Erythroblast (primary cell): ENCODE data around the gene KRTAP4-16.
"Not testable (repeated sequence)": the region's sequence is repeated elsewhere in the genome, so short reads cannot be mapped to it uniquely, and the experiment has no call there.

ENCODE experiments used
- DNase-seq, 2 experiments: peaks; one replicate each; lab custom pipeline; 2025; lab: John Stamatoyannopoulos, UW
- GATA1 ChIP-seq: IDR thresholded peaks from 2 replicates; pipeline ENCODE4 v1.6.1; 2011; ENCODE audit warnings: low read depth, mild to moderate bottlenecking, control low read depth, low read length, moderate library complexity
- POLR2A ChIP-seq: IDR thresholded peaks from 2 replicates; pipeline ENCODE4 v1.6.1; 2011; ENCODE audit warnings: mild to moderate bottlenecking, low read length

KRTAP4-16 gene

DNA sequence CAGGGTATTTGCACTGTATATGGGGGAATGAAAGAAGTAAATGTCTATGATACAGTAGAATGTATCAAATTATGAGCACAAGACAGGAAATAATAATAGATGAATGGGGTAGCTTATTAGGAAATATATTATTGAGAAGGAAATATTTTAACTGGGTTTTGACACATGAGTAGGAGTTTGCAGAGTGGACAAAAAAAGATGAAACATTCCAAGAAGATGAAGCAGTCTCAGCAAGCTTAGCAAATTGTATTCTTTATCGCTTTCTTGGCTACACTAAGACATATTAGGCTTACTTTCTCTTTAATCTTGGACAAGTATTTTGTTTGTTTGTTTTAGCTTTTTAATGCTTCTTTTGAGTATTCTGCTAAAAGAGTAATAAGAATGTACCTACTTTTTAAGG is 1.9 kb upstream of the KRTAP4-16 start:
- TF ChIP-seq POLR2A (no peak), GATA1 (no peak)
- no peak for DNase-seq

DNA sequence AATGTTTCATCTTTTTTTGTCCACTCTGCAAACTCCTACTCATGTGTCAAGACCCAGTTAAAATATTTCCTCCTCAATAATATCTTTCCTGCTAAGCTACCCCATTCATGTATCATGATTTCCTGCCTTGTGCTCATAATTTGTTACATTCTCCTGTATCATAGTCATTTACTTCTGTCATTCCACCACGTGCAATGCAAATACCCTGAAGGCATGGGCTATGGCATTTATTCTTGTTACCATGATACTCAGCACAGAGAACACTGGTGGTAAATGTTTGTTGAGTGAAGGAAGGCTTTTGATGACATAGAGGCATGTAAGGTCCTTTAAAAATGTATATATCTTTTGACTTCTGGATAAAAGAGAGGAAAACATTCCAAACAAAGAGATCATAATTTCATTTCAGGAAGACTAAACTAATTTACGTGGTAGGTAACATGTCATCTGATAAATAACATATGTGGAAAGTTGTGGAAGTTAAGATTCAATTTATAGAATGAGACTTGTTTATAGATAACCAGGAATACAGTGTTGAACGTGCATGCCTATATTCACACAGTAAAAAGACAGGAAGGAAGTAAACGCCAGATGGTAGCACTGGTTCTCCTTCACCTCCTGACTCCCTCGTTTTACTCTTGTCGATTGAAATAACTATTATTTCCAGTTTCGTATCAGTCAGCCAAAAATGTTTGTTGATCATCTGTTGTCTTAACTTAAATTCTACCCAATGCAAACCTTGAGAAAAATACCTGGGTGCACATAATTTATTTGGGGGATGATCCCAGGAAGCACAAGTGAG is 2.1 kb downstream of the KRTAP4-16 start:
- DNase-seq, result not testable (repeated sequence)

DNA sequence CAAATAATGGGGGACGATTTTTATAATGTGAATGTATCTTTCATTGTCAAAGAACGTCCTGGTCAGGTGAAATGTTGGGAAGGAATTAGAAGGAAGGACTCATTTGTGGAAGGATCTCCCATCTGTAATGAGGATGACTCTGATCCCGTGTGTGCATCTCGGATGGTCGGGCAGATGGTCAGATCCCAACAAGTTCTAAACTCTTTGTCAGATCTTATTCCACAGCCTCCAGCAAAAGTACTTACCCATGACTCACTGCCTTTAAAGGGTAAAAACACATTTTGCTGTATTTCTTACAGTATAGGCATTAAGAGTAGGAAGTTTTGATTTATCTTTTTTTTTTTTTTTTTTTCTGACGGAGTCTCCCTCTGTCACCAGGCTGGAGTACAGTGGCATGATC is 3.5 kb downstream of the KRTAP4-16 start:
- TF ChIP-seq POLR2A (no peak), GATA1 (no peak)
- DNase-seq, result no peak

DNA sequence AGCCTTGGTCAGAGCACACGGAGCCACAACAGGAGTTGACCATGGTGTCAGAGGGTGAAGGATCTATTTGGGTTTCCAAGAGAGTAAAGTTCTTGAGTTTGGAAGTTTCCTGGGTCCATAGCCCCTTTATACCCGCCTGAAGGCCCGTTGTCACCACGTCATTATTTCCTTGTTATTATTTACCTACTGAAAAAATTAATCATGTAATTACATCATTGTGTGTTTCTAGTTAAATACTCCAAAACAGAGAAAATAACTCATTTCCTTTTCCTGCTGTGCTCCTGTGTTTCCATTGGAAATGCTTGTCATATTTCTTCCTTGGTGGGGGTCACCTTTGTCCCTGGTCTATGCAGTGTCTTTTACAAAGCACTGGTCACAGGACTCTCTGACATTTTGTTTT is 4.0 kb downstream of the KRTAP4-16 start, which contains the start of gene KRTAP4-8:
KRTAP4-8 (minus strand) TSS at position 101 of the 400 bp plus-strand sequence; CDS start at position 43, 58 bp downstream.
- TF ChIP-seq POLR2A, result no peak
- TF ChIP-seq GATA1, result no peak
- no peak for DNase-seq

DNA sequence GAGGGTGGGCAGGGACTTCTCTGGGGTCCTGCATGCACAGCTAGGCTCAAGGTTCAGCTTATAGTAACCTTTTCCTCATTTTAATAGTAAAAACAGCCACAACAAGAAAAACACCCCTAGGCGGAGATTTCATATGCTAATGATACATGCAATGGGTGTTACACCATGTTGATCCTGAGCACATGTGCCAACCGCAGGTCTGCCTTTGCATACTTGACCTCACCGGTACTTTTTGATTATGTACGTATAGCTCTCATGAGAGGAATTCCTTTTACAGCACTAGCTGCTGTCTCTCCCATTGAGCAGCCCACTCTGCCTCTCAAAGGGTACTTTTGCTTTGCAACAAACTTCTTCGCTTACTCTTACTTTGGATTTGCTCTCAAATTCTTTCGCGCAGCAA is 6.0 kb downstream of the KRTAP4-16 start:
- TF ChIP-seq POLR2A (no peak), GATA1 (no peak)
- DNase-seq, result no peak

DNA sequence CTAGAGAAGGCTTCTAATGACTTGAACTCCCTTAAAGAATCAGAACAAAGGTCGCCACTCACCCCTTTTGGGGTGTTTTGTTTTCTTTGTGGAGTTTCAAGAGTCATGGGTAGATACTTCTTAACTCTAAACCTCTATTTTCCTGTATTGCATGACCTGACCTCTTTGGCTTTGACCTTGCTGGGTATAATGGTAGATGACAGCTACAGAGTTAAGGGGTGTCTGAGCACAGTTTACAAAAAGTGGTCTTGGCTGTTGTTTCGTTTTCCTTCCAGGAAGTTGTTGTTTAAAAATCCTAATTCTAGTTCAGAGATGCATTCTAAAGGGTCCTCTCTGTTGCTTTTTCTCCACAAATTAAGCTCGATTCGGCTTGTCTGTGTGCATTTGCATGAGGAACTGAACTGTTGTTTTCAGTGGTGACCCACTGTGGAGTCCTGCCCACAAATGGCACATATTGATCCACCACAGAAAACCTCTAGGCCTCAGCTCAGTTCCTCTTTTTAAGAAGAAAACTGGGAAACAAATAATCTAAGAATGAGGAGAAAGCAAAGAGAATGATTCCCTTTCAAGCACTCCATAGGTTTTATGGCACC is 13.2 kb downstream of the KRTAP4-16 start:
- not testable (repeated sequence) for DNase-seq

DNA sequence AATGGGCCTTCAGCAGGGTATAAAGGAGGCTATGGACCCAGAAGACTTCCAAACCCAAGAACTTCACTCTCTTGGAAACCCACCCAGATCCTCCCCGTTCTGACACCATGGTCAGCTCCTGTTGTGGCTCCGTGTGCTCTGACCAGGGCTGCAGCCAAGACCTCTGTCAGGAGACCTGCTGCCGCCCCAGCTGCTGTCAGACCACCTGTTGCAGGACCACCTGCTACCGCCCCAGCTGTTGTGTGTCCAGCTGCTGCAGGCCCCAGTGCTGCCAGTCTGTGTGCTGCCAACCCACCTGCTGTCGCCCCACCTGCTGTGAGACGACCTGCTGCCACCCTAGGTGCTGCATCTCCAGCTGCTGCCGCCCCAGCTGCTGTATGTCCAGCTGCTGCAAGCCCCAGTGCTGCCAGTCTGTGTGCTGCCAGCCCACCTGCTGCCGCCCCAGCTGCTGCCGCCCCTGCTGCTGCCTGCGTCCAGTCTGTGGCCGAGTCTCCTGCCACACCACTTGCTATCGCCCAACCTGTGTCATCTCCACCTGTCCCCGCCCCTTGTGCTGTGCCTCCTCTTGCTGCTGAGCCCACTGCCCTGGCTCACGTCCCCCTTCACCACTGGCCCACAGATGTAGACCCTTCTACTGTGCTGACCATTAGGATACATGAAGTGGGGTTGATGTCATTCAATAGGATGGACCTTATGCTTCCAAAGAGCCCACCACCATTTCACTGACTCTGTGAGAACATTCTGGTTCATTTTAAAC is 17.7 kb downstream of the KRTAP4-16 start, which contains the start of gene KRTAP4-7:
KRTAP4-7 (plus strand) TSS at position 51 of the 757 bp plus-strand sequence; CDS start at position 108, 57 bp downstream.
- DNase-seq, result not testable (repeated sequence)

DNA sequence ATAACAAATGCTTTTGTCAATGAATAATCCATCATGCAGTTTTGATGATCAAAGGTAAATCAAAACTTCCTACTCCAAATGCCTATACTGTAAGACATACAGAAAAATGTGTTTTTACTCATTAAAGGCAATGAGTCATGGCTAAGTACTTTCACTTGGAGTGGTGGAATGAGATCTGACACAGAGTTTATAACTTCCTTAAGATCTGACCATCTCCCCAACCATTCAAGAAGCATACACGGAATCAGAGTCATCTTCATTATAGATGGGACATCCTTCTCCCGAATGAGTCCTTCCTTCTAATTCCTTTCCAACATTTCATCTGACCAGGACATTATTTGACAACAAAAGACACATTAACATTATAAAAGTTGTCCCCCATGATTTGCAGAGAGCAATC is 18.6 kb downstream of the KRTAP4-16 start:
- not testable (repeated sequence) for DNase-seq

DNA sequence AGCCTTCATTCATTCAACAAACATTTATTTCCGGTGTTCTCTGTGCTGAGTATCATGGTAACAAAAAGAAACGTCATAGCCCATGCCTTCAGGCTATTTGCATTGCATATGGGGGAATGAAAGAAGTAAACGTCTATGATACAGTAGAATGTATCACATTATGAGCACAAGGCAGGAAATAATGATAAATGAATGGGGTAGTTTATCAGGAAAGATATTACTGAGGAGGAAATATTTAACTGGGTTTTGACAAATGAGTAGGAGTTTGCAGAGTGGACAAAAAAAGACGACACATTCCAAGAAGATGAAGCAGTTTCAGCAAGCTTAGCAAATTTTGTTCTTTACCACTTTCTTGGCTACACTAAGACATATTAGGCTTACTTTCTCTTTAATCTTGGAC is 19.4 kb downstream of the KRTAP4-16 start:
- no peak for DNase-seq
- TF ChIP-seq POLR2A (no peak), GATA1 (no peak)

DNA sequence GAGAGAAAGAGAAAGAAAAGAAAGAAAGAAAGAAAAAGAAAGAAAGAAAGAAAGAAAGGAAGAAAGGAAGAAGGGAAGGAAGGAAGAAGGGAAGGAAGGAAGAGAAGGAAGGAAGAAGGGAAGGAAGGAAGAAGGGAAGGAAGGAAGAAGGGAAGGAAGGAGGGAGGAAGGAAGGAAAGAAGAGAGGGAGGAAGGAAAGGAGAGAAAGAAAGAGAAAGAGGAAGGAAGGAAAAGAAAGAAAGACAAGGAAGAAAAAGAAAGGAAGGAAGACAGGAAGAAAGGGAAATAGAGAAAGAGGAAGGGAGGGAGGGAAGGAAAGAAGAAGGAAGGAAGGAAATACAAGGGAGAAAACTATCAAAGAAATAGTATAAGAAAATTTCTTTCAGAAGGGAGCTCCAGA is 25.2 kb downstream of the KRTAP4-16 start:
- DNase-seq, result no peak
- TF ChIP-seq GATA1 (no peak), POLR2A (no peak)

DNA sequence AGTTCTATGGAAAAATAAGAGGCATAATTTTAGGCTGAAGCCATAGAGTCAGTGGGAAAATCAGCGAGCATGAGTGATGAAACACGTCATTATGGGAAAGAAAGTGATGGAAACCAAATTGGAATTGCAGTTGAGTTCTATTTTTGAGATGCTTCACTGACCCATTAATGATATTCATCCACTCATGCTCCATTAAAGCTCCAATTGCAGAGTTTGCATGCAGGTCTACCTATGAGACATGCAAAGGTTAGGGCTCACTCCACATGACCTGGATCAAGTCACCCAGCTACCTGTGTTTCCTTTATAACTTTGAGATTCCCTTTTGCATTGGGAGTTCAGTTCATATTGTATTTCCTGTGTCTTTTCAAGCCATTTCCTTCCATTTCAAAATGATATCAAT is 28.3 kb downstream of the KRTAP4-16 start:
- no peak for DNase-seq
- TF ChIP-seq GATA1, result no peak
- no peak for TF ChIP-seq POLR2A

DNA sequence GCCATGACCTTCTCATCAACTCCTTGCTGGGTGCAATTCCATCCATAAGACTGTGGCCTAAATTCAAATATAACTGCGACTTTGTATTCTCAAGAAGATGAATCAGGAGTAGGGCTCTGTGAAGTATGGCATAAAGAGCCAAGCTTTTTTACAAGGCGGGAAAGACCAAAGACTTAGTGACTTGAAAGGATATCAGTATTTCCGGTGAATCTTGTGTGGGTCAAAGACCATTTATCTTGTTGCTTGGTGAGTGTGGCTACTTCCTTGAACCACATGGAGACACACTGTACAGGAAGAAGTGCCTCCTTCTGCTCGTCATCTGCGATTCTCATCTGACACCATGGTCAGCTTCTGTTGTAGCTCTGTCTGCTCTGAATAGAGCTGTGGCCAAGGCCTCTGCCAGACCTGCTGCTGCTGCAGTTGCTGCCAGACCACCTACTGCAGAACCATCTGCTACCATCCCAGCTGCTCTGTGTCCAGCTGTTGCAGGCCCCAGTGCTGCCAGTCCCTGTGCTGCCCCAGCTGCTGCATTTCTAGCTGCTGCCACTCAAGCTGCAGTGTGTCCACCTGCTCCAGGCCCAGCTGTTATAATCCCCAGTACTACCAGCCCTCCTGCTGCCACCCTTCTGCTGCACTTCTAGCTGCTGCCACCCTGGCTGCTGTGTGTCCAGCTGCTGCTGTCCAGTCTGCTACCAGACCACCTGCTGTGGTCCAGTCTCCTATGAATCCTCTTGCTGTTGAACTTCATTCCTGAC is 30.2 kb downstream of the KRTAP4-16 start:
- TF ChIP-seq POLR2A (no peak), GATA1 (no peak)
- no peak for DNase-seq

DNA sequence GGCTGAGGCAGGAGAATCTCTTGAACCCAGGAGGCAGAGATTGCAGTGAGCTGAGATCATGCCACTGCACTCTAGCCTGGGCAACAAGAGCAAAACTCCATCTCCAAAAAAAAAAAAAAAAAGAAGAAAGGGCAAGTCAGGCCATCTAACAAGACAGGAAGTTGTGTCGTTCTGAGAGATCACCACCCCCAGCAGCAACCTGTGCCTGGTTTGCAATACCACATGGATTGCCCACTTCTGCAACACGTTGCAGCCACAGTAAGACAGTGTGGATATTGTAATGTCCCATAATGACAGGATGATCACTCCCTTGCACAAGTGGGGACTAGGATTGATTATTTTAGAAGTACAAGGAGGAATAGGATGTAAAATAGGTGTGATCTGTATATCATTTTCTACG is 33.0 kb downstream of the KRTAP4-16 start:
- TF ChIP-seq POLR2A (no peak), GATA1 (no peak)
- no peak for DNase-seq

DNA sequence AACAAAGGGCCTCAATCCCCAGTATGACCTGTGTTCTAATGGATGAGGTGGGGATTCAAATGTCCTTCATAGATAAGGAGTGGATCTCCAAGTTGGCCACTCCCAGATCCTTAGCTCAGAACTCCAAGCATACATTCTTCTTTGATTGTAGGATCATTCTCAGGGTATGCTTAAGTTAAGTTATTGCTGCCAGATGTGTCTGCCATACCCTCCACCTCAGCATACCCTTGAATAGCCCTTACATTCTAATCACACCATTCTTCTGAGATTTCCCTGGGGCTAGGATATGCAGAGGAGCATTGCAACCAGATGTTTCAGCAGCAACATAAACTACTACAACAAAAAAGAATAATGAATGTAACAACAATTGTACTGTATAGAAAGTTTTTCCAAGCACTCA is 34.7 kb downstream of the KRTAP4-16 start:
- TF ChIP-seq GATA1, result no peak
- no peak for TF ChIP-seq POLR2A
- DNase-seq, result no peak
